DMS53 treated with DMSO at 0.1 percent for 48 hours (cell line): Measurements from ENCODE around the gene TRIM34.
"Not testable (repeated sequence)": the region's sequence is repeated elsewhere in the genome, so short reads cannot be mapped to it uniquely, and the experiment has no call there.

Source experiments
- DNase-seq: peaks from one replicate; lab custom pipeline; 2025; ENCODE audit not compliant: unreplicated experiment; lab: John Stamatoyannopoulos, UW

TRIM34 gene

DNA sequence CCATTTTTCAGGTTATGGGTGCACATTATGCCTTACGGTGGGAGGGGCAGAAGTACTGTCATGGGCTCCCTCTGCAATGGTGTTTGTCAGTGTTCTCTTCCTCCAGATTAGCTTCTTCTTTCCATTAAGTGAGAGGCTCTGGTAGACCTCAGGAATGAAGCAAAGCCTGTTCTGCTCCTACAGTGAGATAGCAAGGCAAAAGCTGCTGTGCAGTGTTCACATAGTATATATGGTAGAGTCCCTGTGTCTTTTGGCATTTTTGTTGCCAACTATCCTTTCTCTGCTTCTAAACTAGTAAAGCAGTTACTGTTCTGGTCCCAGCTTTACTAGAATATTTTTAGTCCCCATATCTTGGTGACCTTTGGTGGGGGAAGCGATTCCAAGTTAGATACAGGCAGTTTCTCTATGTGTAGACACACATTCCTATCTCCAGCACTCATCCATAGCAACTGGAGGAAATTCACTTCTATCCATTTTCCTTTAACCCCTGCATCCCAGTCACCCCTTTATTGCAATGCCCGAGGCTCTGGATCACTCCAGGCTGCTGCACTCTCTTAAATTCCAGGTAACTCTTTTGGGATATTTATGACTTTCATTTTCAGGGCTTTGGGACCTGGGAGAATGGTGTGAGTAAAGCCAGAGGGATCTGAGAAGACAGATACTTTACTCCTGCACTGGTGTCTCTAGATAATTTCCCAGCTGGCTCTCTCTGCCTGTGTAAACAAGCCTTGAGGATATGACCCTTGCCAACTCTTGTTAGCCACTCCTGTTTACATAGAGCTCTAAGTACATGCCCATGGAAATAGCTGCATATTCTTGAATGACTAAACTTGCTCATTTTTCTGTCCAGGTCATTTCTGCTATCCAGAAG, 3.9 kb upstream of the TRIM34 start:
- peak; percentile 87 for DNase-seq

- DNase-seq, result no peak
These were observed 3.2 kb upstream of the TRIM34 start for GRCh38 chr11:5621580-5621979.

DNA sequence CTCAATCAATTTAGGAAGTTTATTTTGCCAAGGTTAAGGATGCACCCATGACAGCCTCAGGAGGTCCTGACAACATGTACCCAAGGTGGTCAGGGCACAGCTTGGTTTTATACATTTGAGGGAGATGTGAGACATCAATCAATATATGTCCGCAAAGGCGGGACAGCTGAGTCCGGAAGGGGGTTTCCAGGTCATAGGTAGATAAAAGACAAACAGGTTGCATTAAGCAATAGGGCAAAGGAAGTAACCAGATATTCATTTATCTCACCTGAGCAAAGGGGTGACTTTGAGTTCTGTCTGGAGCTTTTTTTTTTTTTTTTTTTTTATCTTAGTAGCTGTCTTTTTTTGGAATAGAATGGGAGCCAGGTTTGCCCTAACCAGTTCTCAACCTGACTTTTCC, 2.0 kb upstream of the TRIM34 start:
- no peak for DNase-seq

- DNase-seq, result no peak
These were observed 480 bp downstream of the TRIM34 start for GRCh38 chr11:5625281-5625680.

- DNase-seq, result no peak
These were observed 1.4 kb downstream of the TRIM34 start for GRCh38 chr11:5626196-5626595.

DNA sequence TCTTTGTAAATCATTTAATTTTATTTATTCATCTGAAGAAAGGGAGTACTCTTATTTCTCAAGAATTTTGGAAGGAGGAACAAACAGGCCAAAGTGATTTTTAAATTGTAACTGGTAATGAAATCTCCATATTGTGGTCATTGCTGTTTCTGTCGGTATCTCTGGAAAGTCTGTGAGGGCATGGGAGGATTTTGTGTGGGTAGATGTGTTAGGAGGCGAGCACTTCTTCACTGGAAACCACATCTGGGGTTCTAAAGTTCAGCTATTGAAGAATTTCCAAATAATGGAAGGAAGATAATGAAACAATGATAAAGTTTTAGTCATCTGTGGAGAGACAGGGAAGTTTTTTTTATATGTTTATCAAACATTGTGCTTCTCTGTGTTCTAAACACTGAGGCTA, 6.6 kb downstream of the TRIM34 start:
- DNase-seq, result no peak

DNA sequence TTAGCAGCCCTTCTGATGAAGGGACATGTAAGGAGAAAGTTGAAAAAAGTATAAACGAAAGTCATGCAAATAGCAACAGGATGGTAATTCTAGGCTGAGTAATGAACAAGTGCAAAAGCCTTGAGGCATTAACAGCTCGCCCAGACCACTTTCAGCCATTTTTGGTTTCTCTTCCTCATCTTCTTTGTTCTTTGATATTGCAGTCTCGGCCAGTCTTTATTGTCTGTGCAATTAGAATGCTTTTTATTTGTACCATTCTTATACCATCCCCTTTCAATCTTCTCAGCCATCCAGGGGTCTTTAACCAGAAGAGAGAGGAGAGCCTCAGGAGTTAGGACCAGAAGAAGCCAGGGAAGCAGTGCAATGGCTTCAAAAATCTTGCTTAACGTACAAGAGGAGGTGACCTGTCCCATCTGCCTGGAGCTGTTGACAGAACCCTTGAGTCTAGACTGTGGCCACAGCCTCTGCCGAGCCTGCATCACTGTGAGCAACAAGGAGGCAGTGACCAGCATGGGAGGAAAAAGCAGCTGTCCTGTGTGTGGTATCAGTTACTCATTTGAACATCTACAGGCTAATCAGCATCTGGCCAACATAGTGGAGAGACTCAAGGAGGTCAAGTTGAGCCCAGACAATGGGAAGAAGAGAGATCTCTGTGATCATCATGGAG, 7.3 kb downstream of the TRIM34 start:
- no peak for DNase-seq

- no peak for DNase-seq
These were observed 15.2 kb downstream of the TRIM34 start for GRCh38 chr11:5639953-5640352.

GRCh38 chr11:5643585-5643984, 18.8 kb downstream of the TRIM34 start:
- no peak for DNase-seq

DNA sequence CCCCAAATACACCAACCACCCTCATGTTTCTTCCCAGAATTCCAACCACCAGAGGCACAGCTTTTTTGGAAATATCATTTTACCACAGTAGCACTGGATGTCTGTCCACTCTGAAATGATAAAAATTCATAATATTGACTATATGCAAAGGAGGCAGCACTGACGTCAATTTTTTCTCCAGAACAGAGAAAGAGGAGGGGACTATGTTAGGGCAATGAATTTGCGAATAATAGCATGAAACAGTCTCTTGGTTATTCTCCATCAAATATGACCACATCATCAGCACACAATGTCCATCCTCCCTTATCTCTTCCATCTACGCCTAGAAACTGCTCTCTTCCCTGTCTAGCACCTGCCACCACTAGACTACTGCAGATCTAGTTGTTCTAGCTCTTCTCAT, 21.3 kb downstream of the TRIM34 start:
- no peak for DNase-seq

GRCh38 chr11:5655474-5655873, 30.7 kb downstream of the TRIM34 start:
- DNase-seq, result no peak

DNA sequence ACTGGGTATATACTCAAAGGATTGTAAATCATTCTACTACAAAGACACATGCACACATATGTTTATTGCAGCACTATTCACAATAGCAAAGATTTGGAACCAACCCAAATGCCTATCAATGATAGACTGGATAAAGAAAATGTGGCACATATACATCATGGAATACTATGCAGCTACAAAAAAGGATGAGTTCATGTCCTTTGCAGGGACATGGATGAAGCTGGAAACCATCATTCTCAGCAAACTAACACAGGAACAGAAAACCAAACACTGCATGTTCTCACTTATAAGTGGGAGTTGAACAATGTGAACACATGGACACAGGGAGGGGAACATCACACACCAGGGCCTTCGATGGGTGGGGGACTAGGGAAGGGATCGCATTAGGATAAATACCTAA, 32.2 kb downstream of the TRIM34 start:
- DNase-seq, result not testable (repeated sequence)

- DNase-seq, result no peak
These were observed 33.5 kb downstream of the TRIM34 start for GRCh38 chr11:5658318-5658717.

DNA sequence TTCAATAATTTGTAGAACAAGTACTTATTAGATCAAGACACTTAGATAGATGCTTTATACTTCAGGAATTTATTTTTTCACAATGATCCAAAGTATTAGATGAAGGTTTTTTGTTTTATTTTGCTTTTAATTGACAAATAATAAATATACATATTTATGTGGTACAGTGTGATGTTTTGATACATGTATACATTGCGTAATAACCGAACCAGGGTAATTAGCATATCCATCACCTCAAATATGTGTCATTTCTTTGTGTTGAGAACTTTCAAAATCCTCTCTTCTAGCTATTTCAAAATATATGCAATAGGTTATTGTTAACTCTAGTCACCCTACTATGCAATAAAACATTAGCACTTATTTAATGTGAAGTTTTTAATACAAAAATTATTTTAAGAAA, 38.7 kb downstream of the TRIM34 start:
- no peak for DNase-seq

- DNase-seq, result no peak
These were observed 40.3 kb downstream of the TRIM34 start for GRCh38 chr11:5665051-5665570.

DNA sequence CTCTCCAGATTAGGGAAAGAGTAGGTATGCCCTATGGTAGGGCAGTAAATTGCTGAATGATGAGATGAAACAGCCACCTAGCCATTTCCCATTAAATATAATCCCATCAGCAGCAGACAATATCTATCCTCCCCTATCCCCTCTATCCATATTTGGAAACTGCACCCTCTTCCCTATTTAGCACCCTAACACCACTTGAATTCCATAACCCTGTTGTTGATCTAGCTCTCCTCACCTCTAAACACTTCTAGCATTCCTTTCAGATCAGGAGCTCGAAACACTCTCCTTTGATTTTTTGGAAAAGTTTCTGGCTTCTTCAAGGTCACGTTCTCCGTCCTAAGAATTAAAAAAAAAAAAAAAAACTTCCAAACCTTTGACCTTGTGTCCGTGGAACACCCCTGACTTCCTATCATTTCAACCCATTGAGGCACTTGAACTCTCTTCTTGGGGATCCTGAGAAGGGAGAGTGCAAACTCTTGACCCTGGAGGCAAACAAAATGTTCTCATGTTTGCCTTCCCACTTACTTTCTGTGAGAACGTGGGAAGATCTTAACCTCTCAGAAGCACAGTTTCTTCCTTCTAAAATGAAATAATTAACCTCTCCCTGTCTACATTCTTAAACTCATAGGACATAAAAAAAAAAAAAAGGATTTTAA, 41.1 kb downstream of the TRIM34 start:
- DNase-seq, result no peak

GRCh38 chr11:5666402-5666793, 41.6 kb downstream of the TRIM34 start:
- DNase-seq, result no peak

GRCh38 chr11:5671831-5672230, 47.0 kb downstream of the TRIM34 start:
- no peak for DNase-seq

GRCh38 chr11:5674391-5674790, 49.6 kb downstream of the TRIM34 start:
- DNase-seq, result no peak

DNA sequence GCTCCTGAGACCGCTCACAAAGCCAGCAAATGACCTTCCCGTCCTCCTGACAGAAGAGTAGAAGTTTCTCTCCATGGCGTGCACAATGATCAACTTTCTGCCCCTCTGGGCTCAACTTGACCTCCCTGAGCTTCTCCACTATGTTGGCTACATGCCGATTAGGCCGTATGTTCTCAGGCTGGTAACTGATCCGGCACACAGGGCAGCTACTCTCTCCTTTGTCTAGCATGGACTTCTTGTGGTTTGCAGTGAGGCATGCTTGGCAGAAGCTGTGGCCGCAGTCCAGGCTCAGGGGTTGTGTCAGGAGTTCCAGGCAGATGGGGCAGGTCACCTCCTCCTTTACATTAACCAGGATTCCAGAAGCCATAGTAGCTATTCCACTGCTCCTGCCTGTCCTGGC, 55.0 kb downstream of the TRIM34 start:
- no peak for DNase-seq

GRCh38 chr11:5682890-5683441, 58.2 kb downstream of the TRIM34 start:
- not testable (repeated sequence) for DNase-seq
